Lower lobe of right lung (tissue), 2 donors: Measurements from ENCODE around the gene ARID5A. TPM values are rescaled to one million over a fixed set of nuclear protein-coding genes. Genes with fewer than 3 reads are reported as not detected.
A peak's percentile ranks its signal among the peaks of the same experiment; 100 is the strongest.

Source experiments
- ATAC-seq, 2 donors: fragments of 200-7000 bp; cut with Tn5 transposase; one replicate each; pipeline ENCODE4 v1.9.1; 2020 to 2022; ENCODE audit warnings: mild to moderate bottlenecking in 2 of 2, moderate library complexity in 2 of 2
- DNase-seq: peaks from one replicate; pipeline ENCODE4 v3.0.0-alpha.2; 2020
- H3K27ac ChIP-seq: fragments of 200-600 bp; one replicate; pipeline ENCODE4 v1.8.0; 2022
- H3K27me3 ChIP-seq: fragments of 200-600 bp; one replicate; pipeline ENCODE4 v1.8.0; 2022; ENCODE audit warnings: low read depth
- H3K36me3 ChIP-seq: fragments of 200-600 bp; one replicate; pipeline ENCODE4 v1.8.0; 2022; ENCODE audit warnings: mild to moderate bottlenecking
- H3K4me1 ChIP-seq: fragments of 200-600 bp; one replicate; pipeline ENCODE4 v1.8.0; 2022
- H3K4me3 ChIP-seq: fragments of 200-600 bp; one replicate; pipeline ENCODE4 v1.8.0; 2022; ENCODE audit warnings: mild to moderate bottlenecking
- H3K9me3 ChIP-seq: fragments of 200-600 bp; one replicate; pipeline ENCODE4 v1.8.0; 2022
- intact Hi-C: fragments of 100-400 bp; cut with DNase I; formaldehyde crosslinking; loops from one replicate; pipeline ENCODE4 v1.11.0; 2022
- total RNA-seq: library from RNA; stranded (reverse); fragmentation: NEBNext Ultra II Directional; extraction: Animal tissue kit (Norgen Biotek cat#: 25700); gene quantifications from one replicate; pipeline ENCODE4 v1.2.1, GENCODE V29; 2021
- TF ChIP-seq, protein P1 (sequence below): fragments of 200-600 bp; IDR thresholded peaks from one replicate; pipeline ENCODE4 v1.8.0; 2022; ENCODE audit warnings: antibody characterized with exemption, mild to moderate bottlenecking
- donor health status: DM: no; HTN: yes; CAD: no; lungs with severe emphysema.

Gene ARID5A
- total RNA-seq, 1 donor from 2014 or later: 27.7 TPM

DNA sequence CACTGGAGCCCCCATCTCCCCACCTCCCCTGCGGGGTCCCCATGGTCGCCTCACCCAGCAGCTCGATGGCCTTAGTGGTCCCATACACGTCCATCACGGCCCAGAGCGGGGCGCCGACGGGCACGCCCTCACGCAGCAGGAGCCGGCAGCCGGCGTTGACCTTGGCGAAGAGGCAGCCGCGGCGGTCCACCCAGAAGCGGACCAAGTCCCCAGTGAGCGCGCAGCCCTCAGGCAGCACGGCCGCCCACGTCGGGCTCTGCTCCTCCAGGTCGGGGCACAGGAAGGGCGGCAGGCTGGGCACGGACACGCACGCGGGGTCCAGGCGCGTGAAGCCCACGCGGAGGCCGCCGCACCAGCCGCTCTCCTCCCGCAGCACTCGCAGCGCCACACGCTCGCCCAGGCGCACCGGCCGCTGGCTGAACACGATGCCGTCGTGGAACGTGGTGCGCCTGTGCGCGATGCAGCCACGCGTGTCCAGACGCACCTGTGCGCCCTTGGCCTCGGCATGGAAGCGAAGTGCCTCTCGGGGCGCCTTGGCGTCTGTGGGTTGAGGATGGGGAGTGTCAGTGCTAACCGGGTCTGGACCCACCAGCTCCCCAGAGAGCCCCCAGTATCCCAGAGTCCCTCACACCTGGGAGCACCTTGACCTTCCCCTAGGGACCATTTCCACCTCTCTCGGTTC lies 36.0 kb upstream of the ARID5A start:
- TF ChIP-seq, protein P1, sequence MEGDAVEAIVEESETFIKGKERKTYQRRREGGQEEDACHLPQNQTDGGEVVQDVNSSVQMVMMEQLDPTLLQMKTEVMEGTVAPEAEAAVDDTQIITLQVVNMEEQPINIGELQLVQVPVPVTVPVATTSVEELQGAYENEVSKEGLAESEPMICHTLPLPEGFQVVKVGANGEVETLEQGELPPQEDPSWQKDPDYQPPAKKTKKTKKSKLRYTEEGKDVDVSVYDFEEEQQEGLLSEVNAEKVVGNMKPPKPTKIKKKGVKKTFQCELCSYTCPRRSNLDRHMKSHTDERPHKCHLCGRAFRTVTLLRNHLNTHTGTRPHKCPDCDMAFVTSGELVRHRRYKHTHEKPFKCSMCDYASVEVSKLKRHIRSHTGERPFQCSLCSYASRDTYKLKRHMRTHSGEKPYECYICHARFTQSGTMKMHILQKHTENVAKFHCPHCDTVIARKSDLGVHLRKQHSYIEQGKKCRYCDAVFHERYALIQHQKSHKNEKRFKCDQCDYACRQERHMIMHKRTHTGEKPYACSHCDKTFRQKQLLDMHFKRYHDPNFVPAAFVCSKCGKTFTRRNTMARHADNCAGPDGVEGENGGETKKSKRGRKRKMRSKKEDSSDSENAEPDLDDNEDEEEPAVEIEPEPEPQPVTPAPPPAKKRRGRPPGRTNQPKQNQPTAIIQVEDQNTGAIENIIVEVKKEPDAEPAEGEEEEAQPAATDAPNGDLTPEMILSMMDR: no peak
- DNase-seq (no peak), ATAC-seq (no peak)
- Histone ChIP-seq H3K27ac (no peak overlapping the region), H3K27me3 (peaks cover 17% of the 10 kb centered on the region), H3K9me3 (no peaks in the 10 kb centered on the region), H3K4me1 (peaks cover 27% of the 10 kb centered on the region), H3K36me3 (no peaks in the 10 kb centered on the region), H3K4me3 (no peak overlapping the region)
- intact Hi-C loops: no loop called here

DNA sequence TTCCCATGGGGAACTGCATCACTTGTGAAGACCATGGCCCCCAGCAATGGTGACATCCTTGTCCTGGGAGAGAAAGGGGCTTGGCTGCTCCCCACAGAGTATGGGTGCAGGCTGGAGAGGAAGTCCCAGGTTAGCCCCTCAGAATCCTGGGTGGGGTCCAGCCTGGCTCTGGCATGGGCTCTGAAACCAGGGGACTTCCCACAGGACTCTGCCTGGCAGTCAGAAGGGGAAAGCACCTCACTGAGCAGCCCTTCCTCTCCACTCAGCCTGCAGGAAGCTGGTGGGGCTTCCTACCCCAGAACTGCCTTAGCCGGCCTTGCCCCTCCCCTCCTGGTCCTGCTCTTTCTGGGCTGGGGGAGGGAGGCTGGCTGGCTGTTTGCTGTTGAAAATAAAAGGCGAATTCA lies 35.1 kb upstream of the ARID5A start:
- Histone ChIP-seq H3K27me3 (peaks cover 17% of the 10 kb centered on the region), H3K36me3 (no peaks in the 10 kb centered on the region), H3K4me3 (no peak overlapping the region), H3K27ac (no peak overlapping the region), H3K4me1 (peaks cover 28% of the 10 kb centered on the region), H3K9me3 (no peaks in the 10 kb centered on the region)
- intact Hi-C loops: no loop called here
- DNase-seq (no peak), ATAC-seq (peak; percentile 3 to 9)
- TF ChIP-seq, protein P1: no peak

DNA sequence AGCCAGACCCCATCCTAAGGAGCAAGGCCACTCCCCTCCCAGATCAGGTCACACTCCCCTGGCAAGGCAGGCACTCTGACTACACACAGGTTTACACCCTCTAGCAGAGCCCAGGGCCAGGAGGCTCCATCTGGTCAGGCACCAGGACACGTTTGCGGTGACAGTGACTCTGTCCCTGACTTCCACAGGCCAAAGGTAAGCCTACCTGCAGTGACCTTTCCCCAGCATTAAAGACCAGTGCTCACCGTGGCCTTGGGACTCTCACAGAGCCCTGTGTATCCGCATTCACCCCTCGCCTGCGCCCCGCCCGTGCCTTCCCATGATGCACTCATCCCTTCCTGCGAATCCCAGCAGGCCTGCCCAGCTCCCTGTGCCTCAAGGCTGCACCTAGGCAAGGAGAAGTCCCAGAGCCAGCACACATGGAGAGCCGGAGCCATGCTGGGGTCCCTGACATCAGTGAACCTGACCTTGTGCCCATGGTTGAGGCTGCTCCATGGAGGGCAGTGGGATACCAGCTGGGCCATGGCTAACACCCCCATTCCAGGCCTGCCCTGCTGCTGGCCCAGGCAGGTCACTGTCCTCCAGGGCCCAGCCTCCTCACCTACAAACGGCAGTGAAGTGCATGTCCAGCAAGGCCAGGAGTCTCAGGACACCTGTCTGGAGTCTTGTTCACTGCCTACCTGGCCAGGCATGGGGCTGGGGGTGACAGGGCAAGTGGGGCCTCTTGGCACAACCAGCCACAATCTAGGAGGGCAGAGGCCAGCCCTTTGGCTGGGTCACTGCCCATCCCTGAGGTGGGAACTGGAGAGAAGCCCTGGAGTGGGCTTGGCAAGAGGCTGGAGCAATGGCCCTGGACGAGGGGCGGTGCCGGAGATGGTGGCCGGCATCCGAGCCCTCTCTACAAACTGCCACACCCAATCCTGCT lies 34.4 kb upstream of the ARID5A start:
- H3K27ac ChIP-seq: no peak overlapping the region
- no peaks in the 10 kb centered on the region for H3K36me3 ChIP-seq
- peaks cover 28% of the 10 kb centered on the region for H3K4me1 ChIP-seq
- peaks cover 17% of the 10 kb centered on the region for H3K27me3 ChIP-seq
- ATAC-seq (no peak), DNase-seq (no peak)
- intact Hi-C loops: no loop called here
- TF ChIP-seq, protein P1: no peak
- H3K9me3 ChIP-seq: no peaks in the 10 kb centered on the region
- H3K4me3 ChIP-seq: no peak overlapping the region

DNA sequence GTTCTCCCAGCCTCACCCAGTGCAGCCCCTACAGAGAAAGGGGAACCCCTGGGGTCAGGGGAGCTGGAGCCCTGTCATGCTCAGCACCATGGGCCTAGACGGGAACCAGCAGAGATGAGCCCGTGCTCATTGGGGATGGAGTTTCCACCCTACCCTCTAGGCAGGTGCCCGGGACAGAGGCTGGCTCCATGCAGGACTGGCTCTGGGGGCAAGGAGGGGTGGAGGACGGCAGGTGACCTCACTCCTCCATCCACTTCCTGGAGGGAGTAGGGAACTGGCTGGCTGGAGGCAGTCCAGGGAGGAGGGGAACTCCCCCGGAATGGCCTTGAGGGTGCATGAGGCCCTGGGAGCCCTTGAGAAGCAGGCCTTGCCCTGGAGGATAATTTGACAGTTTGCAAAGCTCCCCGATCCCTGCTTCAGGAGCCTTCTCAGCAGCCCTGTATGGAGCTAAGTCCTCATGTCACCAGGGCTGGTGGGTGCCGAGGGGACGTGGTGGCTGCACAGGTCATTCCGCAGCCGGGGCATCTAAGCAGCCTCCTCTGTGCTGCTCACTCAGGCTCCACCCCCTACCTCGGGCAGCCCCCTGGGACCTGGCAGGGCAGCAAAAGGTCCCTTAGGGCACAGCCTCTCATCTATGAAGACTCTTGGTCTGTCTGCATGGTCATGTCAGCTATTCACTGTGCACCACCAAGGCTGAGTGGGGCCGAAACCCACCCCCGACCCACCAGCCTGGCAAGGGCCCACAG lies 33.5 kb upstream of the ARID5A start:
- H3K9me3 ChIP-seq: no peaks in the 10 kb centered on the region
- TF ChIP-seq, protein P1: no peak
- peaks cover 34% of the 10 kb centered on the region for H3K4me1 ChIP-seq
- peaks cover 17% of the 10 kb centered on the region for H3K27me3 ChIP-seq
- H3K27ac ChIP-seq: no peak overlapping the region
- no peak overlapping the region for H3K4me3 ChIP-seq
- no peaks in the 10 kb centered on the region for H3K36me3 ChIP-seq
- DNase-seq (no peak), ATAC-seq (peak; percentile 17 to 31)
- intact Hi-C loops: no loop called here

DNA sequence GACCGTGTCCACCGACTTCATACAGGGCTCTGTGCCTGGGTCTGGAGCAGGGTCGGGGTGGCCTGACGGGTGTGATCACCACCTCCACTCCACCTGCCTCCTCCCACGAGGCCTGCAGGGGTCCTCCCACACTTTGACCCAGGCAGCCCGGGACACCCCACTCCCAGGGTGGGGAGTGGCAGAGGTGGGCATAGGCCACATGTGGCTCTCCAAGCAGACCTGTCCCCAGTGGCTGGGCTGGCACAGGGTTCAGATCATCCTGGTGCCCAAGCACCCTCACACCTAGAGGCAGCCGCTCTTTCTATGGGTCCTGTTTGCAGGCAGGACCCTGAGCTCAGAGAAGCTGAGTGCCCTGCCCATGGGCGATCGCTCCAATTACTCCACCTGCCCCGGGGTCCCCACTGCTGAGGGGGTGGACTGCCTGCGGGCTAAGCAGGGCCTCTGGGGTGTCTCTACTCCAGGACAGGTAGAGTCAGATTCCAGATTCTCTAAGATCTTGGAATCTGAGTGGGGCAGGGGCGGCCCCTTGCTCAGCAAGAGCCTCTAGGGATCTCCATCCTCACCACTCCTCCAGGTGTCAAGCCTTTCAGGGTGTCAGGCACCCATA lies 32.8 kb upstream of the ARID5A start:
- Histone ChIP-seq H3K27me3 (peaks cover 17% of the 10 kb centered on the region), H3K4me3 (no peak overlapping the region), H3K4me1 (peaks cover 41% of the 10 kb centered on the region), H3K27ac (no peak overlapping the region), H3K9me3 (no peaks in the 10 kb centered on the region), H3K36me3 (no peaks in the 10 kb centered on the region)
- TF ChIP-seq, protein P1: no peak
- intact Hi-C loops: no loop called here
- no peak for ATAC-seq
- DNase-seq: no peak
